ENCODE results near the gene RBCK1.
"Not testable (repeated sequence)": the region's sequence is repeated elsewhere in the genome, so short reads cannot be mapped to it uniquely, and the experiment has no call there.

The RBCK1 gene

GRCh38 chr20:407953-408842 lies at the start of gene RBCK1:
Gene RBCK1, plus strand, starts transcription at chr20:408299. Its CDS starts 459 bp downstream, at chr20:408758.
- DNase-seq, result peak; percentile 37

GRCh38 chr20:358891-359555 lies 49.1 kb upstream of the RBCK1 start:
- DNase-seq, result no peak

- DNase-seq, result no peak
These were observed 46.5 kb upstream of the RBCK1 start for GRCh38 chr20:361561-361960.

GRCh38 chr20:362271-363254 lies 45.5 kb upstream of the RBCK1 start:
- peak; percentile 83 for DNase-seq

GRCh38 chr20:363319-364078 lies 44.6 kb upstream of the RBCK1 start:
- no peak for DNase-seq

- no peak for DNase-seq
These were observed 42.9 kb upstream of the RBCK1 start for GRCh38 chr20:364905-365794.

- DNase-seq, result no peak
These were observed 41.9 kb upstream of the RBCK1 start for GRCh38 chr20:366041-366718.

GRCh38 chr20:366719-367485 lies 41.2 kb upstream of the RBCK1 start:
- no peak for DNase-seq

- no peak for DNase-seq
These were observed 40.6 kb upstream of the RBCK1 start for GRCh38 chr20:367486-367887.

- no peak for DNase-seq
These were observed 39.2 kb upstream of the RBCK1 start for GRCh38 chr20:368915-369314.

GRCh38 chr20:370151-370600 lies 37.9 kb upstream of the RBCK1 start:
- no peak for DNase-seq

- no peak for DNase-seq
These were observed 36.9 kb upstream of the RBCK1 start for GRCh38 chr20:370977-371754.

GRCh38 chr20:371755-372542 lies 36.1 kb upstream of the RBCK1 start:
- DNase-seq, result no peak

- not testable (repeated sequence) for DNase-seq
These were observed 35.5 kb upstream of the RBCK1 start for GRCh38 chr20:372543-373082.

GRCh38 chr20:373171-373890 lies 34.8 kb upstream of the RBCK1 start:
- DNase-seq, result no peak

GRCh38 chr20:375265-375889 lies 32.7 kb upstream of the RBCK1 start:
- no peak for DNase-seq

Data from DMS79 (cell line).